ENCODE measurements around the gene ARL8A.
"Not testable (repeated sequence)": the region's sequence is repeated elsewhere in the genome, so short reads cannot be mapped to it uniquely, and the experiment has no call there.

Gene ARL8A

DNA sequence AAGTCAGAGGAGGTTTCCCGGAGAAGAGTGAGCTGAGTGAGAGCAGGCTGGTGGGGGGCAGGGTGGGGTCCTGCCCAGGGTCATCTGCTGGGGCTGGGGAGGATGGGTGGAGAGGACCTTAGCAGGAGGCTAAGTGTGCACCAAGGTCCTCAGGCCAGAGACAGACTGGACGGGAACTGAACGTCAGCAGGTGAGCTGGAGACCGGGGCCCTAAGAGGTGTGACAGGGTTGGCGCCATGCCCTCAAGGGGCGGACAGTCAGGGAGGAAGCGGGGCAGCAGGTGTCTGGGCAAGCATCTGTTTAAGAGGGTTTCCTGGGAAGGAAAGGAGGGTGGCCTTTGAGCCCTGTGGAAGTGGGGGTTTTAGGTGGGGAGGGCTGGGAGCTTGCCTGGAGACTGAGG, 29.5 kb upstream of the ARL8A start:
- DNase-seq (ENCODE audit: low read depth in 3 of 3): no peak

DNA sequence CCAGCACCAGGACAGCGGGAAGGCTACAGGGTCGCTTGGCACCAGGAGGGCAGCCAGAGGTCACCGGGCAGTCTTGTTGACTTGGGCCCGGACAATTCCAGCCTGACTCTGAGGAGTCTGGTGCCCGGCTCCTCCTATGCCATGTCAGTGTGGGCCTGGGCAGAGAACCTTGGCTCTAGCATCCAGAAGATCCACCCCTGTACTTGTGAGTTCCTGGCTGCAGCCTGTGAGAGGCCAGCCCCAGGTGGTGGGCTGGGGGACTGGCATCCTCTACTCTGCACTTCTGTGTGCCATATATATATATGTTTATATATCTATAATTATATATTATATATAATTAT, 27.4 kb upstream of the ARL8A start:
- no peak for DNase-seq (ENCODE audit: low read depth in 3 of 3)

DNA sequence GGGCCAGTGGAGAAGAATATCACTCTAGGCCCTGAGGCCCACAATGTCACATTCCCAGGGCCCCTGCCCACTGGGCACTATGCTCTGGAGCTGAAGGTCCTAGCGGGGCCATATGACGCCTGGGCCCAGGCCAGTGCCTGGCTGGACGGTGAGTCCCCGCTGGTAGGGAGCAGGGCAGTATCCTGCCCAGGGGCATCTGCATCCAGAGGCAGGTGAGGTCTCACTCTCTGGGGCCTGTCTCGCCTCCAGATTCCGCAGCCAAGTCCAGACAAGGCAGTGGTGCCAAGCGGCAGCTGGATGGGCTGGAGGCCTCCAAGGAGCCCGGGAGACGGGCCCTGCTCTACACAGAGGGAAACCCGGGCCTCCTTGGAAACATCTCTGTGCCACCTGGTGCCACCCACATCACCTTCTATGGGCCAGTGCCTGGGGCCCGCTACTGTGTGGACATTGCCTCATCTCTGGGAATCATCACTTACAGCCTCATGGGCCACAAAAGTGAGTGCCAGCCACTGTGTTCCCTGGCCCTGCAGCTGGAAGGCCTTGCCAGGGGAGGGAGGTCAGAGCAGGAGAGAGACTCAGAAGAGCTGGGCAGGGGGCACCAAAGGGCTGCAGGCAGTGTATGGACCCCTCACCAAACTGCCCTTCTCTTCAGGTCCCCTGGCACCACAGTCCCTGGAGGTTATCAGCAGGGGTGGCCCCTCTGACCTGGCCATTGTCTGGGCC, 26.9 kb upstream of the ARL8A start:
- no peak for DNase-seq (ENCODE audit: low read depth in 3 of 3)

DNA sequence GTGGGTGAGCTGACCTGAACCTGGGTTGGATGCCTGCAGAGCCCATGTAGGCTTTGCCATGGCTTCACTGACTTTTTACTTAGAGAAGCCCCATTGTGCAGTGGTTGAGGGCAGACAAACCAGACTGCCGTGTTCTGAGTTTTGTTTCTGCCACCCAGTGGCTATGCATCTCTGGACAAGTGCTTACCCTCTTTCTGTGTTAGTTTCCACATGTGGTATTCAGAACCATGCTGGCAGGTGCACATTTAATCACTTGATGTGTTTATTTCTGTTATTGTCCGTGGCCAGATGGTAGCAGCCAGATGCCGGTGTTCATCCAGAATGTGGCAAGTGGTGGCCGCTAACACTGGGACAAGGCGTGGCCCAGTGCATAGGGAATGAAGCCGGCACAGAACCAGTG, 26.2 kb upstream of the ARL8A start:
- DNase-seq (ENCODE audit: low read depth in 3 of 3): no peak

DNA sequence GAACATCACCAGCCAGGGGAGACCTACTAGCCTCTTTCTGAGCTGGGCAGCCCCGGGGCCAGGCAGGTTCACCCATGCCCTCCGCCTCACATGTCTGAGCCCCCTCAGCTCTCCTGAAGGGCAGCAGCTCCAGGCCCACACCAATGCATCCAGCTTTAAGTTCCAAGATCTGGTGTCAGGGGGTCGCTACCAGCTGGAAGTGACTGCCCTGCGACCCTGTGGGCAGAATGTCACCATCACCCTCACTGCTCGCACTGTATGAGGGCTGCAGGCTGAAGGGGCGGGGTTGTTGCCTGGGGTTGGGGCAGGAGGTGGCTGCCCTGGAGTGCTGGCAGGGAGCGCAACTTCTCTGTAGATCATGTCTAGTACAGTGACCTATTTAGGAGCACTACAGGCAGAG, 24.3 kb upstream of the ARL8A start:
- DNase-seq (ENCODE audit: low read depth in 3 of 3): no peak

DNA sequence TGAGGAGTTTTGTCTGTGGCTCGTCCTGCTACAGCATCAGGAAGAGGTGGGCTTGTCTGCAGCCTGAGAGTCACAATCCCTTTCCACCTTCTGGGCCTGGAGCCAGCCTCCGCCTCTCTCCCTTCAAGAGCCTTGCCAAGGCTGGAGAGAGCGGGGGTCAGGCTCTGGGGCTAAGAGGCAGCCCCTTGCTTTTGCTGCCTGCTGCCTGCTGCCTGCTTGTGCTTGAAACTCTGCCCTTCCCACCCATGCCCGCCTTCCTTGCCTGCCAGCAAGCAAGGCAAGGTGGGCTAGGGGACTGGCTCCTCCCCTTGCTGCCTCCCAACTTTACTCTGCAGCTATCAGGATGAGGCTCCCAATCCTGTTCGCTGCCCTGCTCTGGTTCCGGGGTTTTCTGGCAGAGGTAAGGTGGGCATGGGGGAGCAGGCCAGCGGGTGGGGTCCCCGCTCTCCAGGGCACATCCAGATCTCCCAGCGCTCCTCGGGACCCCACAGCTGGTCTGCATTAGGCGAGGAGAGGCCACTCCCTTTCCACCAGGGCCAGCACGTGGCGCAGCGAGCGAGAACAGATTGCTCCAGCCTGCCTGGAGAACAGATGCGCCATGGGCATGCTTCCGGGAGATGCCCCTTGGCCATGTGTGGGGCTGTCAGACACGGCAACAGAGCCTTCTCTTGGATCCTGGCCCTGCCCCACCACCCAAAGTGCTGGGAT, 23.3 kb upstream of the ARL8A start:
- DNase-seq (ENCODE audit: low read depth in 3 of 3): no peak

DNA sequence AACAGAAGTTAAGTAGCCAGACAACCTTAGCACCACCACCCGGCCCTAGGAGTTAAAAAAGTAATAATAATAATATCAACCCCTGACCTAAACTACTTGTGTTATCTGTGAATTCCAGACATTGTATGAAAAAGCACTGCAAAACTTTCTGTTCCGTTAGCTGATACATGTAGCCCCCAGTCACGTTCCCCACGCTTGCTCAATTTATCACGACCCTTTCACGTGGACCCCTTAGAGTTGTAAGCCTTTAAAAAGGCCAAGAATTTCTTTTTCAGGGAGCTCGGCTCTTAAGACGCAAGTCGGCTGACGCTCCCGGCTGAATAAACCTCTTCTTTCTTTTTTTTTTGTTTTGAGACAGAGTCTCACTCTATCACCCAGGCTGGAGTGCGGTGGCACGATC, 22.5 kb upstream of the ARL8A start:
- not testable (repeated sequence) for DNase-seq (ENCODE audit: low read depth in 3 of 3)

DNA sequence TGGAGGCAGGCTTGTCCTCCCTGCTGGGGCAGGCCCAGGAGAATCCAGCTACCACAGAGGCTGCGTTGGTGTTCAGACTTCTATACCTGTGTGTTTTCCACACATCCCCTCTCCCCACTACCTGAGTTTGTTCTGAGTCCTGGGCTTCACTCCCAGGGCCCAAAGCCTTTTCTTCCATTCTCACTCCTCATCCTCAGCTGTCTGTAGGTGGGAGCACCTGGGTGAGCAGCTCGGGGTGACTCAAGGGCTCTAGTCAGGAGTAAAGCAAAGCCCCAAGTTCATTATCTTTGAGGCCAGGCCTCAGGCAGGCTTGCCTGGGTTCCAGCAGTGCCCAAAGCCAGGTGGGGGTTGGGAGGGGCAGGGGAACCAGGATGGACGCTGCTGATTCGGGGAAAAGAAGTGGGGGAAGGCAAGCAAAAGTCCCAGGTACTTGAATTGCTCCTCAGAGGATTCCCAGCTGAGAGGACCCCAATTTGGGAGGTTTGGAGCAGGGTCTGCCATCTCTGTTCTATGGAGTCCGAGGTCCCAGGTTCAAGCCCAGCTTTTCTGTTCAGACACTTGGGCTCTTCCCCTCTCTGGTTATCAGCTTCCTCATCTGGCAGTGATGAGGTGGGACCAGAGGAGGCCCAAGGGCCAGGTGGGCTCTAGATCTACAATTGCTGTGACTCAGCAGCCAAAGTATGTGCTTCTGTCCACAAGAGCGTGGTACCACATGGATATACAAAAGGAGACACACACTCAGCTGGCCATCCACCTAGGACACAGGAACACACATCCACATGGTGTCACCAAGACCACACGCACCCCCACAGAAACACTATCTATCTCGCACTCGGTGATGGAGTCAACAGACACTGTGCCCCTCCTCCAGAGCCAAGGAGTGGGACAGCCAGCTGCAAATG, 21.7 kb upstream of the ARL8A start:
- no peak for DNase-seq (ENCODE audit: low read depth in 3 of 3)

DNA sequence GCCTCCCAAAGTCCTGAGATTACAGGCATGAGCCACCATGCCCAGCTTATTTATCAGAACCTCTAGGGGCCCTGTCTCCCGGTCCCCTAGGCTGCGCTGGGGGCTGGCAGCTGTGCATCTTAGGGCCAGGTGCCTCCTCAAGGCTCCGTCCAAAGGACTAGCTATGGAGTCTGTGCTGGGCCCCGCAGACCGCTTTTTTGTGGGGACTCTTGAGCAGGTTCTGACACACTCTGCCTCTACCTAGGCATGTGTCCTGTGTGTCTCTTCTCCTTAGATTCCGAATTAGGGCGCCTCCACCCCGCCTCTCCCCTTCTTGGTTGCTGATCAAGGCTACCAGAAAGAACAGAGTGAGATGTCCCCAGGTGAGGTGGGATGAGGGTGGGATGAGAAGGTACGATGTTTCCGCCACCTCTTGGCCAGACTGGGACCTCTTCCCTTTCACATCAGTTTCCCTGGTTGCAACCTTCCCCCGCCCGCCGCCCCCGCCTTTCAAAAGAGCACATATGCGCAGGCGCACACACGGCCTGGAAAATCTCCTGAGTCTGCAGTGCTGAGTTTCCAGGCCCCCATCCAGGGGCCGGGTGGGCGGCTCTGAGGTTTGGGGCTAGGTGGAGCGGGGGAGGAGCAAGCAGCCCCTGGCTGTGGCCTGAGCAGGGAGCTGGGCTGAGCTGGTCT, 20.9 kb upstream of the ARL8A start:
- no peak for DNase-seq (ENCODE audit: low read depth in 3 of 3)

DNA sequence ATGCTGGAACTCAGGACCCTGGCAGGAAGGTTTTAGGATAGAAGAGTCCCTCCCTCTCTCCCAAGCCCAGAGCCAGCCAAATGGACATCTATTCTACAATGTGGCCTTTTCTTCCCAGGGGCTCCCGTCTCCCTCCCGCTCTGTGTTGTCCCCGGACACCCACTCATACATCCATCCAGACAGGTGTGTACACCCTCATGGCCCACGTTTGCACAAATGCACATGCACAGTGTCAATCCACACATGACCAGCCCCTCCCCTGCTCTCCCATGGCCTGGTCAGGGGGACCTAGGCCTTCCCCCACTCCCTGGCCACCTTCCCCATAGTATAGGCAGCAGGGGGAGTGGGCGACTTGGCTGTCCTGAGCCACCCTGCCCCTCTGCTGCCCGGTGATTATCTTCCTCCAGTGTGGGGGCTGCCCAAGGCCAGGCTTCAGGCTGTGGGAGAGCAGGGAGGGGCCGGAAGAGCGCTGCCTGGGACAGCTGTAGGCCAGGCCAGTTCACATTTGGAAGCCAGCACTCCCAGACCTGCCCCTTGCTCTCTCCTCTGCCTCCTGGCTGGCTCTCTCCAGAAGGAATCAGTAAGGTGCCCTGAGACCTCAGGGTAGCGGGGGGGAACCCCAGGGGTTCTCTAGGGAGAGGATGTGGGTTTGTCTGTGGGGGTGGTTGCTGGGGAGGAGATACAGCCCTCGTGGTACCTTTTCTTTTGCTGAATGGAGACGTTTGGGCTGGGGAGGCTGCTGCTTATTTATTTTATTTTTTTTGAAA, 19.9 kb upstream of the ARL8A start:
- no peak for DNase-seq (ENCODE audit: low read depth in 3 of 3)

DNA sequence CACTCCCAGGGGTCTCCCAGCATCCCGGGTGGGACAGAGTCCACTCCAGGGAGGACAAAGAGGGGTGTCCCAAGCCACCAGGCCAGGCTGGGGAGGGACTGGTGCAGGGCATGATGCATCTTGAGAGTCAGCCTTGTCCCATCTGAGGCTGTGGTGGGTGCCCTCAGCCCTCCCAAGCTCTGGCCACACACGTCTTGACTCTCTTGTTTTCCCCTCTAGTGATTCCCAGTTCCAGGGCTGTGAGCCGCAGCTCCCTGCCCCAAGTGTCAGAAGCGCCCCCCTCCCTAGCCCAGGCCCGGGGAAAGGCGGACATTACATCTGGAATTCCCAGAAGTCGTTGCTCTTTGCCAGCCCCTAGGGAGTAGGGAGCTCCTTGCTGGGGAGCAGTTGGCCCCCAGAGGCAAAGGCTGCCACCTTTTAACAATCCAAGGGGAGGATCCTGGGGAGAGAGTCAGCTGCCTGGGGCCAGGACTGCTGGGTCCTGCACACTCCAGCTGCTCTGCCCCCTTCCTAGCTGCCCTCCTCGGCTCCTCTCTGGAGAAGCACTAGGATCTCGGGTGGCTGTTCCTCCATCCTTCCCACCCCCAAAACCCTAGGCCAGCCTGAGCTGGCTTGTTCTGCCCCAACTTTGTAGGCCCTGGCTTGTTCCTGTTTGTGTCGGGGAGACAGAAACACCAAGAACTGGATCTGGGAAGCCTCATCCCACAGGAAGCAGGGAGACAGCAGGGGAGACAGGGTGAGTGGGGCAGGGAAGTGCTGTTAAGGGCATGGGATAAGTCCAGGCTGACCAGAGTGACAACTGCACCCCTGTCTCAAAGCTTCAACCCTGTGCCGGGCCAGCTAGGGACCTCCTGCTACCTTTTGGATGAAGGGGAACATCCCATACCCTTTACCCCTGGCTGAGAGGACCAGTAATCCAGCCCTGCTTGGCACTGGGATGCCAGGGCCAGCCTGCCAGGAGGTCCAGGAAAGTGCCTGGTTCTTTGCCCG, 19.0 kb upstream of the ARL8A start:
- no peak for DNase-seq (ENCODE audit: low read depth in 3 of 3)

DNA sequence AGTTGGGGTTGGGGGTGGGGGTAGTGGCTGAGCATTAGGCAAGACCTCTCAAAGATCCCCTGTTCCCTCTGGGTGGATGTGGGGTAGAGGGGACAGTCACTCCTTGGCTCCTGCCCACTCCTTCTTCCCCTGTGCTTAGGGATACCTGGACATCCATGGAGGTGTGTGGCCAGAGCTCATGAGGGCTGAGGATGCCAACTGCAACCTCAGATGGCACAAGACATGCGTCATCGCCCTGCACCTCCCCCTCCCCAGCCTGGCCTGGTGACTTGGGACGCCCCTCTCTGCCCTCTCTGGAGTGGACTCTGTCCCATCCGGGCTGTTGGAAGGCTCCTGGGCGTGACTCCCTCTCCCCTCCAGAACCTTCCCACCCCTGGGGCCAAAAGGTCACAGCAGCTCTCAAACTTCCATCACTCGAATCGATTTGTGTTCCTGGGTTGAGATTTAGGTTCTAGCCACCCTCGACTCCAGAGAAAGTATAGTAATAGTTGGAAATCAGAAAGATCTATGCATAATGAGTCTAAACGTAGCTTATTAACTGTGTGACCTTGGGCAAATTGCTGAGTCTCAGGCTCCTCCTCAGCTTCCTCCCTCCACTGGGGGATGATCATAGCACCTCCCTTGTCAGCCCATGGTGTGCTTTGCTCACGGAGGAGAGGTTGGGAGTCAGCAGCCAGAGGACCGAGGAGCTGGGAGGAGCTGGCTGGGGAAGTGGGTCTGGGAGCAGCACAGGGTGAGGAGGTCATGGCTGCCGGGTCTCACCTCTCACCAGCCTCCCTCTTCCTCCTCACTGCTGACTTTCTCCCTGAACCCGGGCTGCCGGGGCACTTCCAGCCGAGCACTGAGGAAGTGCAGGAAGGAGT, 18.1 kb upstream of the ARL8A start:
- DNase-seq (ENCODE audit: low read depth in 3 of 3): no peak

DNA sequence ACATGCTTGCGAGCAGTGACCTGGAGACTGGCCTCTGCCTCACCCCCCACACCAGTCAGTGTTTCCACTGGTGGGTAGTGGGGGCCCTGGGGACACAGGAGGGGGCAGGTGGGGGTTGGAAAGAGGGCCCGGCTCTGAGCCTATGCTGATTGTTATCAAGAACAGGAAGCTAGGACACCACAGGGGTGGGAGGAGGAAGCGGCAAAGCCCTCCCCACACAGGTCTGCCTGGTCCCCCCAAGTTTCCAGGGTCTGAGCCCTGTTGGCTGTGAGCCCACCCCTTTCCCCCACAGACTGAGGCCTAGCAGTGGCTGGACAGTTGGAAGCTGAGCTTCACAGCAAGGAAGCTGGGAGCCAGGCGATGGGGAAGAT, 17.5 kb upstream of the ARL8A start:
- DNase-seq (ENCODE audit: low read depth in 3 of 3): no peak

DNA sequence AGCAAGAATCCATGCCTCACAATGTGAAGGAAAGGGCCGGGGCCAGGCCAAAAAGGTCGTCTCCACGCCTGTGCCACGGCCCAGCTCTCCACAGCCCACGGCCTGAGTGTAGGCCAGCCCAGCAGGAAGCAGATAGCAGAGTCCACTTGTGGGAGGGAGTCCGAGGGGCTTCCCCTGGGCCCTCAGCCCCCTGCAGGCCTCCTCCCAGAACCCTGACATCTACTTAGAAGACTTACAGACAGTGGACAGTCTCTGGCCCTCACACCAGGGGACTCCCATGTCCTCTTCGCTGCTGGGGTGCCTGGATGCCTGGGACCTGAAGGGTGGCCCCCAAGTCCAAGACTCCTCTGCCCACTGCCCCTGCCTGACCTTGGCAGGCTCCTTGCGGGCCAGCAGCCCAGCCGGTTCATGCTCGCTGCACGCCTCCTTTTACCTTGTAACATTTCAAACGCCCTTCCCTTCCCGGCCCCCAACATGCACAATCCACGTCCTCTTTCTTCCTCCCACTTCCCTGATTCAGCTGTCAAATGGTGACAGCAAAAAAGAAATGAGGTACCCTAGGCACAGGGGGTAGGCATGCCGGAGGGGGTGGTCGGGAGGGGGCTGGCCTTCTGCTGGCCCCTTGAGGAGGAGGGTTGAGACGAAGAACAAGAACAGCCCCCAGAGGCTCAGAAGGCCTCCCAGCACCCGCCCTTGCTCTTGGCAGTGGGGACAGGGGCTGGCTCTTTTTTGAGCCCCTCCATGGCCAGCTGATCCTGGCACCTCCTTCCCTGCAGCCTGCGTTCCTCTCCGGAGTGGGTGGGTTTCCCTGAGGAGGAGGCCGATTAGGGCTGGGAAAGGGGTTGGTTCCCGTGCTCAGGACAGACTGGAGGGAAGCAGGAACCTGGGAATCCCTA, 16.9 kb upstream of the ARL8A start:
- DNase-seq (ENCODE audit: low read depth in 3 of 3): no peak

DNA sequence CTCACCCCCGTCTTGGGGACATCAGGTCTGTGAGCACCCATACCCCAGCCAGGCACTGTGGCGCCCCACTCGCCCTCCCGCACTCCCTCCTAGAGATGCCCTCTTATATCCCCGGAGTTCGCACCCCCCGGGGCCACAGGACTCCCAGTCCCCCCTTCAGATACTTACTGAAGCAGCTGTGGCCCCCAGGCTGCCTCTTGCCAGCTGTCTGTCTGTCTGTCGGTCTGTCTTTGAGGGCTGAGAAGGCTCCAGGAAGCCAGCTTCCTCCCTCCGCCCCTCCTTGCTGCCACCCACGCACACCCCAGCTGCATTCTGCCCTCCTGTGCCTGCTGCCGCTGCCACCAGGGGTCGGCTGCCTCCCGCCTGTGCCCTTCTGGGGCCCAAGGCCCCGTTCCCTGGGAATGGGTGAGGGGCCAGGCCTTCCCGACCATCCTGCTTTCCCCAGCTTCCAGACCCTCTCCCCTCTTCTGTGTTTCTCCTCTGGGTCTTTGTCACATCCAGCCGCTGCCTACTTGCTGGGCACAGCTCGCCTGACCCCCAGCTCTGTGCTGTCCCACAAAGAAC, 15.9 kb upstream of the ARL8A start, which contains the start of gene PTPN7:
Gene PTPN7, minus strand, starts transcription at position 226 of the 564 bp plus-strand sequence. CDS start 1,200 bp downstream, outside the sequence.
- peak; percentile 77 to 97 (median 81) for DNase-seq (ENCODE audit: low read depth in 3 of 3)

DNA sequence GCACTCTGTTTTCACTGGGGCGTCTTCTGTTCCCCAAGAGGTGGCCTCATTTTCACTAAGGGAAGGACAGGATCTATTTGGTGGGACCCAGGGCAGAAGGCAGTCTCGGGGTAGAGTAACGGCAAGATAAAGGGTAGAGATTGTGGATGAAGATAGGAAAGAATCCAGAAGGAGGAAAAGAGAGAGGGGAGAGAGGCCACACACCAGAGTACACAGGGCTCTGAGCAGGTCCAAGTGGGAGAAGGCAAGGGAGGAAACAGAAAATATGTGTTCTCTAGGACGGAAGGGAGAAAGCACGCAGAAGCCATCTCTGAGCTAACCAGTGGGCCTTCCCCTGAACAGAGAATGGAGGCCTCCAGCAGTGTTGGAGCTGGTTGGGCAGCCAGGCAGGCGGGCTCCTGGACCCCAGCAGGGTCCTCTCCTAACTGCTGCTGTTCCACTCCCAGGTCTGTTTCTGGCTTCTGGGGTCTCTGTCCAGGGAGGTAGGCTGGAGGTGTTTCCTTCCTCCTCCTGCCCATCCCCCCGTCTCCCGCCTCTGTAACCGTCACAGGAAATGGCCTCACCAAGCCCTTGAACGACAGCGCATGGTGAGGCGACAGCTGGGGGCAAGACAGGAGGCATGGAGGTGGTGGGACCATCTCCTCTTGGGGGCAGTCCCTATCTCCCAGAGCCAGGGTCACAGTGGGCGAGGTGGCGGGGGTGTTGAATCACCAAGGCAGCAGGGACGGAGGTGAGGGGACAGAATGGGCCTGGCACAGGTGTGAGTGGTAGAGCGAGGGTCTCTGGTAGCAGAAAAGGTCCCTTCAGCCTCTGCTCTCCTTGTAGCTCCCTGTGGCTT, 15.2 kb upstream of the ARL8A start:
- peak in 2 of 3 donors; percentile 53 to 78 for DNase-seq (ENCODE audit: low read depth in 3 of 3)

All from stimulated activated CD4-positive, alpha-beta T cell treated with anti-CD3 and anti-CD28 coated beads, TNF-alpha, amount 100 ng/mL, for 48 hours (primary cell).